Brain microvascular endothelial cell (primary cell): ENCODE measurements around the gene ARPP21.
A peak's percentile ranks its signal among the peaks of the same experiment; 100 is the strongest.

Source experiments
- DNase-seq: peaks from one replicate; pipeline ENCODE4 v3.0.0-alpha.2; 2020
- H3K27ac ChIP-seq: fragments of 250-450 bp; sonication (Bioruptor Pico); 2 replicates; pipeline ENCODE4 v1.5.1; 2020; ENCODE audit warnings: mild to moderate bottlenecking, moderate library complexity
- H3K27me3 ChIP-seq: fragments of 250-450 bp; sonication (Bioruptor Pico); replicated peaks from 2 replicates; pipeline ENCODE4 v1.5.1; 2020; ENCODE audit warnings: mild to moderate bottlenecking
- H3K36me3 ChIP-seq: fragments of 250-450 bp; sonication (Bioruptor Pico); replicated peaks from 2 replicates; pipeline ENCODE4 v1.5.1; 2020; ENCODE audit warnings: mild to moderate bottlenecking
- H3K4me3 ChIP-seq: 2 replicates; pipeline ENCODE4 v1.5.1; 2011; ENCODE audit warnings: low read depth, mild to moderate bottlenecking, control low read depth, low read length, moderate library complexity
- in situ Hi-C: cut with HindIII; loops from 2 replicates; pipeline ENCODE4 v1.10.0; 2017; ENCODE audit warnings: low sequenced_read_pairs, low pct_ligation_motif_present
- TF ChIP-seq, protein P1 (sequence below): IDR thresholded peaks from 2 replicates; pipeline ENCODE4 v1.5.1; 2011; ENCODE audit warnings: low read depth, mild to moderate bottlenecking, moderate library complexity, low read length, control low read depth, inconsistent platforms; ENCODE audit errors: missing control alignments

The ARPP21 gene

DNA sequence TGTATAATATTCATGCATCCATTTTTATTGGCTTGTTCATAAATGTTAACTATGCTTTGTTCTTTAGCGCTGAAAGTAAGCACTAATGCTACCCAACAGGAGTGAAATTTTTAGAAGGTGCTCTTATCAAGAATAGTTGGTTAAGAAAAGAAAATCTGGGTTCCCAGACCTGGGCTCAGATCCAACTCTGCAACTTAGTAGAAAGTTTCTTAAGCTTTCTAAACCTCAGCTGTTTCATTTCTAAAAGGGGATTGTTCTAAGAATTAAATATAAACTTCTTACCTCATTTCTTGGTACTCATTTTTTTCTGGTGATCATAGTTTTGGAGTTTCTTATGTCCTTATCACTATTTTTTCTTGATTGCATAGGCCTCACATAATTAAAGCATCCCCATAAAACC, 12.1 kb downstream of the ARPP21 start:
- no peak for DNase-seq
- no peaks in the 10 kb centered on the region for H3K27me3 ChIP-seq
- in situ Hi-C loops = no loop called here
- TF ChIP-seq, protein P1, sequence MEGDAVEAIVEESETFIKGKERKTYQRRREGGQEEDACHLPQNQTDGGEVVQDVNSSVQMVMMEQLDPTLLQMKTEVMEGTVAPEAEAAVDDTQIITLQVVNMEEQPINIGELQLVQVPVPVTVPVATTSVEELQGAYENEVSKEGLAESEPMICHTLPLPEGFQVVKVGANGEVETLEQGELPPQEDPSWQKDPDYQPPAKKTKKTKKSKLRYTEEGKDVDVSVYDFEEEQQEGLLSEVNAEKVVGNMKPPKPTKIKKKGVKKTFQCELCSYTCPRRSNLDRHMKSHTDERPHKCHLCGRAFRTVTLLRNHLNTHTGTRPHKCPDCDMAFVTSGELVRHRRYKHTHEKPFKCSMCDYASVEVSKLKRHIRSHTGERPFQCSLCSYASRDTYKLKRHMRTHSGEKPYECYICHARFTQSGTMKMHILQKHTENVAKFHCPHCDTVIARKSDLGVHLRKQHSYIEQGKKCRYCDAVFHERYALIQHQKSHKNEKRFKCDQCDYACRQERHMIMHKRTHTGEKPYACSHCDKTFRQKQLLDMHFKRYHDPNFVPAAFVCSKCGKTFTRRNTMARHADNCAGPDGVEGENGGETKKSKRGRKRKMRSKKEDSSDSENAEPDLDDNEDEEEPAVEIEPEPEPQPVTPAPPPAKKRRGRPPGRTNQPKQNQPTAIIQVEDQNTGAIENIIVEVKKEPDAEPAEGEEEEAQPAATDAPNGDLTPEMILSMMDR = no peak
- no peak overlapping the region for H3K4me3 ChIP-seq
- H3K27ac ChIP-seq = no peak overlapping the region
- no peaks in the 10 kb centered on the region for H3K36me3 ChIP-seq

DNA sequence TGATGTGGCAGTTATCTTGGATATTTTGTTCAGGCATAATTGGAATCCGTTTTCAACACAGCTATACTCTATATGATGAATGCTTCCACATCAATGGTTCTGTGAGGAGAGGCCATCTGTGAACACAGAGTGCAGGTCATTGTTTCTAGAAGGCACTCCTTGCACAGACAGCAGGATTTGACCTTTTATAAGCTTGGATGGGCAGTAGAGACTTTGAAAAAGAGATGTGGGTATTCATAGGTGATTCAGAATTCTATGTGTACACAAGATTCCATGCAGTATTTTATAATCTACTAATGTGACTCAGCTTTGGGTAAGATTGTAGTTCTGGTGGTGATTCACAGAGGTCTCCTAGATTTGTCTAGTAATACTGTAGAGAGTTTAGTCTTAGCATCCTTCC, 12.5 kb downstream of the ARPP21 start:
- Histone ChIP-seq H3K27ac (no peak overlapping the region), H3K27me3 (no peaks in the 10 kb centered on the region), H3K36me3 (no peaks in the 10 kb centered on the region), H3K4me3 (no peak overlapping the region)
- in situ Hi-C loops = no loop called here
- DNase-seq = peak; percentile 50
- TF ChIP-seq, protein P1 = no peak

DNA sequence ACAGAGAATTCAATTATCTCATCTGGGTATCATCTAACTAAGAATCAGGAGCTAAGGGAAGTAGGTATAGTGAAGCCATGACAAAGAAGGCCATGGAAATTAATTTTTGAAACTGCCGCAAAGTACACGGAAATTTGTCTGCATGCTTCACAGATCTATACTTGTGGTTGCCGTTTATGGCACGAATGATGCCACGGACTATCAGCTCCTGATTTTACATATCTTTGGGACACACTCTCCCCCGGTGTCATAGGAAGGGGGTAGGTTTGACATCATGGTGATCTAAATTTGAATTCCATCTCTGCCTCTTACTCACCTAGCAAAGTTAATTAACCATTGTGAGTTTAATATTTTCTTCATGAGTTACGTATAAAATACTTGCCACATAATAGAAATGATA, 14.0 kb downstream of the ARPP21 start:
- DNase-seq = no peak
- Histone ChIP-seq H3K27me3 (no peaks in the 10 kb centered on the region), H3K36me3 (no peaks in the 10 kb centered on the region), H3K27ac (no peak overlapping the region), H3K4me3 (no peak overlapping the region)
- TF ChIP-seq, protein P1 = no peak
- in situ Hi-C loops = no loop called here

DNA sequence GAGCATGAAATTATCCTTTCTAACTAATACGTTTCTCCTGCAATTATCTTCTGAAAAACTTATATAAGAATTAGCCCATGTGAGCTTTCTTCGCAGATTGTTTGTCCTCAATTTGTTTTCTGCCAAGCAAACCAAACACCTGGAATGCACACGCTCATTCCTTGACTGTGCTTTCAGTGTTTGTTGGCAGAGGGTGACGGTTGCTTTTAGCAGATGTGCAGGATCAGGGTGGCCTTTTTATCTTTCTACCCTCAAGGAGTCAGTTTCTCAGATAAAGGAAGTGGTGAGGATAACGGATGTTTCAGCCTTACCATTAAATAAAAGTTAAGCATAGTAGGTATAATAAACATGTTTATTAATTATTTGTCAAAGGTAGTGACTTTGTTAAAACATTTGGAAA, 15.2 kb downstream of the ARPP21 start:
- Histone ChIP-seq H3K4me3 (no peak overlapping the region), H3K27ac (no peak overlapping the region), H3K27me3 (no peaks in the 10 kb centered on the region), H3K36me3 (no peaks in the 10 kb centered on the region)
- in situ Hi-C loops = no loop called here
- no peak for DNase-seq
- TF ChIP-seq, protein P1 = no peak

DNA sequence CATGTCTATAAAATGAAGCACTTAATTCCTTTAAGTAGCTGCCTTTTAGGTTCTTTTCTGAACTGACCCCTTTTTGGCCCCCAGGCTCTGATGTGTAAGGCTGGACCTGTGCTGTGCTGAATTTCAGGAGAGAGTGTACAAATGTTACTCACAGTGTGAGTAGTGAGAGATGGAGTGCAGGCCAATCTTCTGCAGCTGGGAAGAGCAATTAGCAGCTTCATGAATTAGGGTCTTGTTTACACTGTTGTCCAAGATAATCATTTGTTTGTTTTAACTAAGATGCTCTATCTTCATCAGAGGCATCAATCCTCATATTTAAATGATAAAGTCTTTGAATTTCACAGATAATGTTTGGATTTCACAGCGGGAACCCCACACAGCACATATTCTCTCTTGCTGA, 19.4 kb downstream of the ARPP21 start:
- H3K36me3 ChIP-seq = no peaks in the 10 kb centered on the region
- no peak overlapping the region for H3K27ac ChIP-seq
- no peak for DNase-seq
- in situ Hi-C loops = no loop called here
- TF ChIP-seq, protein P1 = no peak
- H3K4me3 ChIP-seq = no peak overlapping the region
- H3K27me3 ChIP-seq = no peaks in the 10 kb centered on the region

DNA sequence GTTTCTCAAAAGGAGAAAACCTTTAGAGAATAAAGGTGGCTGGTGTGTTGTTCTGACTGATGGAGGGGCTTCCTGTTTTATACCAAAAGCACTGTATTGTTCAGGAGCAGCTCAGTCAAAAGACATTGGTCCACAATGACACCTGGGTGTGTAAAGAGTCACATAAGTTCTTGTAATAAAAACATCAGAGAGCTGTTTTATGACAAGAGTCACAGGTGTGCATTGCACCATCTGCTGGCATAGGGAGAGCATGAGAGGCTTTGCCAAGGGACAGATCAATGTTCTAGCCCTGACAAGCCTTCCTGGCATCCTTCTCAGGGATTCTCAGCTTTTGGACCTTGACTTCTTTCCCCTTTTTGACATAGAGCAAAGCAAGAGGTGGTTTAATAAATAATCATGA, 20.4 kb downstream of the ARPP21 start:
- Histone ChIP-seq H3K27me3 (no peaks in the 10 kb centered on the region), H3K36me3 (no peaks in the 10 kb centered on the region), H3K4me3 (no peak overlapping the region), H3K27ac (no peak overlapping the region)
- TF ChIP-seq, protein P1 = peak; percentile 54
- DNase-seq = no peak
- in situ Hi-C loops = no loop called here
